GM19463 (cell line): ENCODE measurements around the gene PNKP.

ENCODE experiments used
- ATAC-seq: cut with Tn5 transposase; IDR thresholded peaks from one replicate; pipeline ENCODE4 v1.9.1; 2021; ENCODE audit warnings: mild to moderate bottlenecking, moderate library complexity; ENCODE audit not compliant: unreplicated experiment

PNKP gene

DNA sequence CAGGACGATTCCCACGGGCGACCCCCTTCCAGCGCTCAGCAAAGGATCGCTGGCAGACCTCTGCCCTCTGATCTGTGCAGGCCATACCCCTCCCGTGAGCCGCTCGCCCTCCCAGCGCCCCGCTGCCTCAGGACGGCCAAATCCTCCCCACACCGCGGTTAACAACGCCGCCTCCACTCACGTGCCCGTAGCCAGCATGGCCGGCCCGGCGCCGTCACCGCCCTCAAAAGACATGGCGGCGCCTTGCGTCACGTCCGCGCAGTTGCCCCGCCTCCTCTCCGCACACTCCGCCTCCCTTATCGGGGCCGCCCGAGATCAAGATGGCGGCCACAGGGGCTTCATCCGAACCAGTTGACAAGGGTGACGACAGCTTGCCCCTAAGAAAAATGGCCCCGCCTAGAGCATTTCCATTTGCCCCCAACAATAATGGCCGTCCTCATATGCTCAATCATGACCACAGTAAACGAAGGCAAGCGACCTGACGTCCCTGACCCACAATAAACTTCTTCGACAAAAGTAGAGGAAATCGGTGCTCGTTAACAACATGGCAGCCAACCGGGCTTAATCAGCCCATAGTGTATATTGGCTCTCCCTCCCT is 9.1 kb upstream of the PNKP start:
- ATAC-seq = peak; percentile 44

DNA sequence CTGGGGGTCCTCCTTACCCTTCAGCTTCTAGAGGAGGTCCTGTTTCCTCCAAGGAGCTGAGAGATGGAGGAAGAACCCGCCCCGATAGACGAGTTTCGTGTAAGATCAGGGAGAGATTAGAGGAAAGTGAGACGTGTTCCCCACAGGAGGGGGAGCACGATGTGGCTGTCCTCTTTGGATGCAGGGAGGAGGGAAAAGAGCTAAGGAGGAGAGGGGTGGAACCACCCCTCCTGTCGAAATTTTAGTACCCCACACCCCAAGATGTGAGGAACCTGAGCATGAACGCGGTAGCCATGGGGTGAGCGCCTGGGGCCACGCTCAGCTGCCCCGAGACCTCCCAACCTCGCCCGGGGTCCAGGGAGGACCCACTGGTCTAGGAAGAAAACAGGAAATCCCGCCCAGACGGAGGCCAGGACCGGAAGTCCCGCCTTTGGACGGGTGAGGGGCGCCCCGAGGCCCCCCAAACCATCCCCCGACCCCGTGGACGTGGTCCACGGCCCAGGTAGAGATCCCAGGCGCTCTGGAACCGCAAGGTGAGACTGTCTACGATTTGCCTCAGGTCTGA is 8.6 kb upstream of the PNKP start:
- no peak for ATAC-seq

DNA sequence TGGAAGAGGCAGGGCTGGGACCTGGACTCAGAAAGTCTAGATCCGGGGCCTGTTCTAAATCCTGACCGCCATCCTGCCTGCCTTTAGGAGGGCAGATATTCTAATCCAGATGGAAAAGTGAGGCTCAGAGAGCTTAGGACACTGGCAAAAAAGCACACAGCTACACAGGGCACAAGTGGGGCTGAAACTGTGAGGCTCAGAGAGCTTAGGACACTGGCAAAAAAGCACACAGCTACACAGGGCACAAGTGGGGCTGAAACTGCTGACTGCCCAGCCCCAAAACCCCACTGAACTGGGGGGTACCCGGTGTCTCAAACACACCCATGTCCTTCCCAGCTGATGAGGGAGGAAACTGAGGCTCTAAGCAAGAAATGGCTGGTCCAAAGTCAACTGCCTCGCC is 7.8 kb upstream of the PNKP start:
- ATAC-seq = no peak

DNA sequence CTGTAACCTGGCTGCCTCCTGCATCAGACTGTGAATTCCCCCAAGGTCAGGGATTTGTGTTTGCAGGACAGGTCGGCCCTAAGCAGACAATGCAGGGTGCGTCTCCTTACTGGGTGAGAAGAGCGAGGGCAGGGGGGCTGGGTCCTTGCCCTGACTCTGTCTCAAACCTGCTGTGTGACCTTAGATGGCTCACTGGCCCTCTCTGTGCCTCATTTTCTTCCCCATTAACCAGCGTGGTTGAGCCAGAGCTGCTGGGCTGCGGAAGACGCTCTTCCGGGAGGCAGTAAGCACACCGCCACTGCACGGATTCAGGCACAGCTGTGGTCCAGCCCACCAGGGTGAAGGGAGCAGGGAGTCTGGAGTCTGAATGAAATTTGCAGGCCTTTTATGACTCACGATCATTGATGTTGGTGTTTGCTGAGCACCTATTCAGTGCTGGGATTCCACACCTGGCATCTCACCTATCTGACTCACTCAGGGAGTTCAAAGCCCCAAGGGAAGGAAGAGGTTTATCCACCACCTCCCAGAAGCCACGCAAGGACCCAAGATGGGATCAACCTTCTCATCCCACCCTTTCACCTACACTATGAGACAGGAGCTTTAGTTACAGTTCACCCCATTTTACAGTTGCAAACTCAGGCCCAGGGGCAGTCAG is 7.3 kb upstream of the PNKP start:
- ATAC-seq = no peak

DNA sequence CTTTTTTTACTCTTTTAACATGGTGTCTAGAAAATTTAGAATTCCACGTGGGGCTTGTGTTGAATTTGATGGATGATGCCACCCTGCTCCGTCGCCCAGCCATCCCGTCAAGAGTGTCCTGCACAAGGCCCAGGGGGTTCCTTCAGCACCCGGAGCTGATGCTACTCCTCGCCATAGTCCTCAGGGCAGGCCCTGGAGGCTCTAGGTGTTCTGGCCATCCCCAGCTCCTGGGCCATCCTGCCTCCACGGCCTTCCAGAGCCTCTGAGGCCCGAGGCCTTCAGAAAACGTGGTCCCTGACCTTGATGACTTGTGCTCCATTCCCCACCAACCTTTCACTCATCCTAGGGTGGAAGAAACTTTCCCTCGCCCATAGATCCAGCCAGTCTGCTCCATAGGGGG is 6.5 kb upstream of the PNKP start:
- no peak for ATAC-seq

DNA sequence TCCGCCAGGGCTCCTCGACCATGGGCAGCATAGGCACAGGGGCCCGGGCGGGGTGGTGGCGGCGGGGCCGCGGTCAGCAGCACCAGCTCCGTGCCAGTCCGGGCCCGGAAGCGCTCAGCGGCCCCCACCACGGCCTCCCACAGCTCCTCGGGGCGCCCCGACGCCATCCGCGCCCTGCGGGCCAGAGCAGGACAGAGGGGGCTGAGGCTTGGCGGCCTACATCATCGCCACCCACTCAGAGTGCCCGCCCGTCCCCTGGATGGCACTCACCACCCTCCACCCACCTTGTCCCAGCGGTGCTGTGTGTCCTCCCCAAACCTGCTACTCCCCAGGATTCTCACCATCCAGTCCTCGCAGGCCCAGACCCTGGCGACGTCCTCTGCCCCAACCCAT is 5.7 kb upstream of the PNKP start:
- ATAC-seq = no peak

DNA sequence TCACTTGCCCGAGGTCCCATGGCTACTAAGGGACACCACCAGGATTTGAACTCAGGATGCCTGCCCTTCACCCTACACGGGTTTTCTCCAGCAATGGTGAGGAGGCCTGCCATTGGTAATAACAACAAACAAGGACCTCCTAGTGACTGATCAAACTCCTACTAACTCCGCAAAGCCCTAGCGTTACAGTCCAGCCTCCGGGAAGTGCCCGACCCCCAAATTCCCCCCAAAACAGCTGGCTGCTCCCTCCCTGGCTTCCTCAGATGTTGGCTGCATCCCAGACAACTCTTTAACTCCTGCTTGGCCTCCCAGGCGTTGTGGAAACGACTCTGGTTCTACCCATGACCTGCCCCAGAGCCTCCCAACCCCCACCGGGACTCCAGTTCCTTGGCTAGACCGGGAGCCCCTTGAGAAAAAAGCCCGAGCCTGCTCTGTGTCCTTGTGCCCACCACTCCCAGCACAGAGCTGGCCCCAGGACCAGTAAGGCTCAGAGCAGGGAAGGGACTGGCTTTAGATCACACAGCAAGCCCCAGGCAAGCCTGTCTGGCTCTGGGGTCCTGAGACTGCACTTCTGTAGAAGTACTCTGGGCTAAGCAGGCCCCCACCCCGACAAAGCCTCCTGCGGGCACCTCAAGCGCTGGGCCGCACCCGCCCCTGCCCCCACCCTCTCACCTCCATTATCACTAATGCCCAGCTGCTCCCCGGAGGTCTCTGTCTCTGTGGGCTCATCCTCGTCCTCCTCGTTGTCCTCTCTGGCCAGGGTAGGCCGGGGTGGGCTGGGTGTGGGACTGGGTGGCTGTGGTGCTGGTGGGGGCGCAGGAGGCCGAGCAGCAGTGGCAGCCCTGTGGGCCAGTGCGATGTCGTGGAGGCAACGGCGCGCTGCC is 5.1 kb upstream of the PNKP start:
- no peak for ATAC-seq

DNA sequence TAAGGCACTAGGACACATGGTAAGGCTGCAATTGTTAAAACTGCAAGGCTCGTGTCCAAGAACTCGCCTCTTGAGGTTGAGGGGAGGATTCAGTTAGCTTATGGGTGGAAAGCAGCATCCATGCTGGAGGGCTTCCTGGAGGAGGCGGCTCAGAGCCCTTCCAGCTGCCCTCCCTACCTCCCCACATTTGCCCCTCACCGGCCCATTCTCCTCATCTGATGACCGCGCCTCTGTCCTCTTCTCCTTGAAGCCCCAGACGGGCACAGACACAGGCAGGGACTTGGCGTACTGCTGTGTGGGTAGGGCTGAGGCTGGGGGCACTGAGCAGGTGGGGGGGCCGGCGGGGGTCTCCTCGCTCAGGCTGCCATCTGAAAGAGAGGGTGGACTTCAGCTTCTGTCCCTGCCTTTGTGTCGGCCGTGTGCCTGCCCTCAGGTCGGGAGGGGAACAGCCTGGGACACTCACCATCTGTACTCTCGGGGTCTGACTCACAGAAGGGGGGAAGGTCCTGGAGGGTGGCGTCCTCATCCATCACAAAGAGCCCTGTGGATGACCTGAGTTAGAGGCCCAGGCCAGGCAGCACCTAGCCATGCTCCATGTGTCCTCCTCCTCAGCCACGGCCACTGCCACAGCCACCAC is 4.1 kb upstream of the PNKP start:
- ATAC-seq = no peak

DNA sequence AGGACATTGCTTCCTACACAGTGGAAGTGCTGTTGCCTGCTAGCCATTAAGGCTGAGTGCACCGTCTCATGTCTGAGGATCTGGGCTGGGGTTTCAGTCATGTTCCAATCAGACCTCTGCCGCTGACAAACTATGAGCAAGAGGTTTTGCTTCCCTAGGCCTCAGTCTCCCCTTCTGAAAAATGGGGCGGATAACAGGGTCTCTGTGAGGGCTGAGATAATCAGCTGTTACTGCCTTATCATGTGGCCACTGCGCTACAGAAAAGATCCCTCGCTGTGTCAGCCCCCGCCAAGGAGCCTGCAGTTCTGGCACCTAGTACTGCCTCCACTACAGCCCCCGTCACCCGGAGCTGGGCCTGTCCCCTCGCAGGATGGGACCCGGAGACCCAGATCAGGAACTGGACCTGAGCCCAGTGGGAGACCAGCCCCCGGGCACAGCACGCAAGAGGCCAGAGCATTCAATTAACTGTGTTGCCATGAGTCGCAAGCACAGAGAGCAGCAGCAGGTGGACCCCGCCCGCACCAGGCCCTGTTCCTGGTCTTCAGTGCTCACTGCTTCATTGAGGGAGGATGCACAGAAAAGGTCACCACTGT is 3.0 kb upstream of the PNKP start:
- no peak for ATAC-seq

DNA sequence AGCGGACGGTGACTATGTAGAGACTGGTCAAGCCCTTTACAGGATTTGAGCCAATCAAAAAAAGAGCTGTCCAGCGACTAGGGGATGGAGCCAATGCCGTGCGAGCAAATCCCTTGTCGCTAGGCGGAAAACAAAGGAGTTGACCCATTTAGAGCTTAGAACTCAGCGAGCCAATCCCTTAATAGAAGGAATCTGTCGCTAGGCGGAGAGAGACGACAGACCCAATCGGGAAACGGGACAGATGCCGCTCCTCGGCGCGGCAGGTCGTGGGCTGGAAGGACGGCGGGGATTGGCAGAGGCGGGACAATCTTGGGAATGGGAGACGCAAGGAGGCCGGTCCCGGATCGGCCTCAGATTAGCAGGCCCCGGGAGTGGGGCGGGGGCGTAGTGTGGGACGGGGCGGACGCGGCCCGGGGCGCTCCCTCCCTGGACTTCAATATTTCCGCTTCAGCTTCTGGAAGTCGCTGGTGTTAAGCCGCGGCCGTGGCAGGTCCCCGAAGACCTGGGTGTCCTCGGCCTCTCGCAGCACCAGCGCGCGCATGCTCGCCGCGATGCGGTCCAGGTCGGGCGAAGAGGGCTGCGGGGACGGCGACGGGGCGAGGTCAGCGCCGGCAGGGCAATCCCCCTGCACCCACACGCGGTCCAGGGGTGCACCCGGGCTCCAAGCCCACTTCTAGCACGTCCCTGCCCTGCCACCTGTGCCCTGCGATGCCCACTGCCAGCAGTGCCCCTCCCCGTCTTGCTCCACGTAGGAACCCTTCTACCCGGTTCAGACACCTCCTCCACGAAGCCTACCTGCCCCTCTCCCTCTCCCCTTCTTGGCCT is 2.3 kb upstream of the PNKP start:
- peak; percentile 72 for ATAC-seq

DNA sequence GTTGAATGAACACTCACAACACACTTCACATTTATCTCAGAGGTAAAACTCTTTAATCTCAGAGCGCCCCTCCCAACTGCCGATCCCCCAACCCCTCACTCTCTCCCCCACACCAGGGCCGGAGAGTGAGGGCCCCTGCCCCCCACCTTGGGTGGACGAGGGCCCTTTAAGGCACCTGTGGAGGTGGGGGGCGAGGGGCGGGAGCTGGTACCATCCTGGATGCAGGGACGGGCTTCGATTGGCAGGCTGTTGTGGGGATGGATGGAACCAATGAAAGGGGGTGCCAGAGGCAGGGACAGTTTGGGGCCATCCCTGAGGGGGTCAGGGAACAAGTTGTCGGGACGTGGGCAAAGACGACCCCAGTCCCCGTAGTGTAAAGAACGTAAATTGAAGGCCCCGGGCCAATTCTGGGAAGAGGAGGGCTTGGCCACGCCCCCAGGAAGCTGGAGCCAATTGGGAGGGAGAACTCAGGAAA is 1.7 kb upstream of the PNKP start:
- peak; percentile 8 for ATAC-seq

DNA sequence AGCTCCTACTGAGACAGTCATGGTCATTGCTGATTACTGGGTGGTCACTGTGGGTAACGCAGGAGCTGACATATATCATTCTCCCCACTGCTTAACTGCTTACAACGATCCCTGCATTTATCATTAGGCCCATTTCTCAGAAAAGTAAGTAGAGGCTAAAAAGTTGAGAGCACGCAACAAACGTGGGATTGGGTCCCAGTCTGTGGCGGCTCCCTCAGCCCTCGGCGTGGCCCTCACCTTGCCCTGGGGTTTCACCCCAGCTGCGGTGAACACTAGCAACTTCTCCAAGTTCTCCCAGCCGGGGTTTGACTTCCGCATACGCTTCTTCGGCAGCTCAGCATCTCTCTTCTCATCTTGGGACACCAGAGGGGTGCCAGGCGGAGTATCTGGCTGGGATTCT is 2.5 kb downstream of the PNKP start:
- no peak for ATAC-seq

DNA sequence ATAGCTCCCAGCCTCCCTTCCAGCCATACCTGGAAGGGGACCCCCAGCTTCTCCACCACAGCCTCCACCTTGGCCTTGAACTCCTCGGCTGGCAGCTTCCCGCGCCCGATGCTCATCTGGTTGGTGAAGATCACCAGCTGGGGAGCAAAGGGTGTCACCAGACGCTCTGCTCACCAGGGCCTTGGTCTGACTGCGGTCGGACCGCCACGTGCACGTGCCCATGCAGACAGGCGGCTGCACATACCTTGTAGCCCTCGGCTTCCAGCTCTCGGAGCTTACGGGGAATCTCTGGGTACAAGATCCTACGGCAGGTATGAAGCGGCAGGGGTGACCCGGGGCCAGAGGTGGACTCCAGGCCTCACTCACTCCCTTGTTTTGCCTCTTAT is 3.4 kb downstream of the PNKP start:
- ATAC-seq = no peak

DNA sequence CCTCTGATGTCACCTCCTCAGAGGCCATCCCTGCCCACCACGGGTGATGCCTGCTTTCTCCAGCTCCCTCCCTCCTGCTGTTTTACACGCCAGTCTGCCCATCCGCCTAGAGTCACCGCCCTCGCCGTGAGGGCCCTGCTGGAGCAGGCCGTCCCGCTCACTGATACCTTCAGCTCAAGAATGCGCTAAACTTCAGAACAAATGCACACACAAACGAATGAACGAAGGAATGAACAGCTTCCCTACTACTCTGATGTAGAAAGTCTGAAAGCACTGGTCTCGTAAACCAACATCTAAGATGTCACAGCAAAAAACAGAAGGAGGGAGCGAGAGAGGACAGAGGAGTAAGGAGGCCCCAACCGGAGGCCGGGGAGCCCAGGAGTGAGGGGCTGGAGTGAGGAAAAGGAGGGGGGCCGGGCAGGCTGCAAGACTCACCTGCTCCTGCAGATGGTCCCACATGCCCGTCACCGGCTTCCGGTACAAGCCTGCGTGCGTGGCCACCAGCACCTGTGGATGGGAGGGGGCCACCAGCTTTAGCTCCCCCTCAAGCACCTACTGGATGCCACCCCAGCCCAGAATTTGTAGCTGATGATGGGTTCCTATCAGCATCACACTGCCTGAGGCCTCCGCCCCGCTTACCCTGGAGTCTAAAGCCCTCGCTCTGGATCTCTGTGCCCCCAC is 4.0 kb downstream of the PNKP start:
- no peak for ATAC-seq

DNA sequence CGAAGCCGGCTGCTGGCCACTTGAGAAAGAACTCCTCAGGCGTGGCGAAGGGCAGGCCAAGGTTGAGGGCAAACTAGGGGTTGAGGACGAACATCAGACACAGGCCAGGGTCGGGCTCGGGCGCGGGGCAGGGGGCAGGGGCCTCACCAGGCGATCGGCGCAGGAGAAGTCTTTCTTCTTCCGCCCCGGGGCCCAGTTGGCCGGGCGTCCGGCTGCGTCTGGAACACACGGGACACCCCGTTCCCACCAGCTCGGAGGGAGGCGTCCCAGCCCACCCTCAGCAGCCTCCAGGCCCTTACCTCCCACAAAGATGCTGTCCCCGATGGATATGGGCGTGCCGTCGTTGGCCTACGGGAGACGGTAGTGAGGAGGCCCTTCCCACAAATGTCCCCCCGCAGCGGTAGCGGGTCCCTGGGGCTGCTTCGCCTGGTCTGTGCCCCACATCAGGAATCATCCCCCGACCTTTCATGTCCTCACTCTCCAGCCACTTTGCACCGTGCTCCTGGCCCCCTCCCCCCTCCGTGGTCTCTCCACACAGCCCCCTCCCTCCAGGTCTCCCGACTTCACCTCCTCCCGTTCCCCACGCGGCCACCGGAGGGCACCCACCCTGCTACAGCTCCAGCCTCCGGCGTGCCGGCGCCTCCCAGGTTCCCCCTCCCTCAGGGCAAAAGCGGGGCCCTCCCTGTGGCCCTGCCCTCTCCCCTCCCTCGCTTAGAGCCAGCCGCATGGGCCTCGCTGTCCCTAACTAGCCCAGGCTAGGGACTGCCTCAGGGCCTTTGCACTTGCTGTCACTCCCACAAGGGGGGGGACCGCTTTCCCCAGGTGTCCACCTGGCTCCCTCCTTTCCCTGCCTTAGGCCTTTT is 4.8 kb downstream of the PNKP start:
- ATAC-seq = no peak

DNA sequence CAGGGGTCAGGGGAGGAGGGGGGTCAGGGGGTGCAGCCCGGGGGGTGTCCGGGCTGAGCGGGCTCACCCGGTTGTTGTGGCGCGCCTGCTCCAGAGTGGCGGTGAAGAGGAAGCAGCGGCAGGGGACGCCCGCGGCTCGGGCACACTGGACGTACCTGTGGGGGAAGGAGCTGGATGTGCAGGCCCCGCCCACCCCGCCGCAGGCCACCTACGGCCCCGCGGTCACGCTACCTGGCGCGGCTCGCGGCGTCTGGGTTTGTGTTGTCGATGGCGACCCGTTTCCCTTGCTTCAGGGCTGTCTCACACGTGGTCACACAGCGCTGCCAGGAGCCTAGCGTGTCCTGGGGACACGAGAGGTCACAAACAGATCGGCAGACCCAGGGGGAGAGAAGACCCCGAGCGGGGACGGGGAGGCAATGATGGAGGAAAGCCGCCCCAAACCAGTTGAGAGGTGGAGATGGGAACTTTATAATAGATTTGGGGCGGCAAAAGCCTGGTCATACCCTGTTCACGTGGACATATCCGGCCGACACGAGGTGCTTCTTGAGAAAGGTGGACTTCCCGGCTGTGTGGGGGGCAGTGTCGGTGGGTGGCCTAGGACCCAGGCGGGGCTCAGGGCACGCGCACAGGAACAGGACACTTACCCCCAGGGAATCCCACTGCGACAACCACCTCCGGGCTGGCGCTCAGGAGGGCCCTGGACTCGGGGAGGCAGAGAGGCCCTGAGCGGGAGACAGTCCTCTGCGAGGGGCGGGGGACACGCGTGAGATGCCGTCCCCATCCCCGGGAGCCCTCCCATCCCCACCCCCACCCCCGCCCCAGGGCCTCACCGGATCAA is 5.6 kb downstream of the PNKP start:
- no peak for ATAC-seq

DNA sequence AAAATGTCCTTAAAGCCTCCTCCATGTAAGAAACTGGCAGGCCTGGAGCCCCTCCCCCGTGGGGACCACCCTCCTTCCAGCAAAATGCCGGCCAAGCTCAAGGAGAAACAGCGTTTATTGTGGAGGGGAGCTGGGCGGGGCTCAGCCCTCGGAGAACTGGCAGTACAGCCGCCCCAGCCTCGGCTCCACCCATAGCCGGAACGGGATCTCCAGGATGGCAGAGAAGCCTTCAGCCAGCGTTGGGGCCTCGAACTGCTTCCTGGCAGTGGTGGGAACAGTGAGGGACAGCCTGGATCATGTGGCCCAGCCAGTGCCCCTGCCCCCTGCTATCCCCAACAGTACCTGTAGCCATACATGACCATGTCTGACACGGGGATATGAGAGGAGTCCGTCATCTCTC is 6.3 kb downstream of the PNKP start:
- ATAC-seq = no peak
